Esophagus muscularis mucosa (tissue), 4 donors: ENCODE data around the gene MXRA7. TPM values are rescaled to one million over a fixed set of nuclear protein-coding genes. Genes with fewer than 3 reads are reported as not detected.

Source experiments
- DNase-seq: peaks from one replicate; pipeline ENCODE4 v3.0.0-alpha.2; 2017; ENCODE audit errors: extremely low spot score
- H3K27ac ChIP-seq, 4 donors: fragments of 200-600 bp; sonication (generic); replicated peaks in 1 of 4; 1 replicate in 3 of 4; 2 replicates in 1 of 4; pipeline ENCODE4 v1.5.1; 2016 to 2019; ENCODE audit warnings: mild to moderate bottlenecking in 1 of 4
- H3K27me3 ChIP-seq, 4 donors: fragments of 200-600 bp; sonication (generic); one replicate each; pipeline versions ENCODE4 v1.5.1 to v1.6.0; 2016 to 2019
- H3K36me3 ChIP-seq, 4 donors: fragments of 200-600 bp; sonication (generic); one replicate each; pipeline ENCODE4 v1.5.1; 2016 to 2019
- H3K4me1 ChIP-seq, 4 donors: fragments of 200-600 bp; sonication (generic); one replicate each; pipeline ENCODE4 v1.5.1; 2016 to 2019
- H3K4me3 ChIP-seq, 4 donors: fragments of 200-600 bp; sonication (generic); 1 replicate in 2 of 4; 2 replicates in 2 of 4; pipeline ENCODE4 v1.5.1; 2016 to 2019; ENCODE audit warnings: mild to moderate bottlenecking in 4 of 4, moderate library complexity in 1 of 4
- H3K9me3 ChIP-seq, 4 donors: fragments of 200-600 bp; sonication (generic); 1 replicate in 3 of 4; 2 replicates in 1 of 4; pipeline ENCODE4 v1.5.1; 2016 to 2019
- CTCF ChIP-seq, 3 experiments: fragments of 200-600 bp in 2 of 3; fragments of 450-650 bp in 1 of 3; sonication (generic) in 2 of 3; IDR thresholded peaks; one replicate each; pipeline ENCODE4 v1.5.1; 2017 to 2019; ENCODE audit warnings: antibody characterized with exemption in 3 of 3, mild to moderate bottlenecking in 2 of 3, moderate library complexity in 1 of 3
- EP300 ChIP-seq: sonication (generic); formaldehyde crosslinking; IDR thresholded peaks from one replicate; pipeline ENCODE4 v1.6.1; 2017; ENCODE audit warnings: antibody characterized with exemption
- POLR2A ChIP-seq: fragments of 450-650 bp; IDR thresholded peaks from one replicate; pipeline ENCODE4 v1.6.1; 2017; ENCODE audit warnings: antibody characterized with exemption, moderate library complexity, mild to moderate bottlenecking, low read depth
- POLR2AphosphoS5 ChIP-seq, 2 donors: sonication (generic); formaldehyde crosslinking; IDR thresholded peaks; one replicate each; pipeline ENCODE4 v1.6.1; 2017; ENCODE audit warnings: antibody characterized with exemption in 2 of 2
- WGBS: methylation state at CpG from one replicate; pipeline ENCODE4 v1.1.5; 2018; 5-methylcytosine and 5-hydroxymethylcytosine counted together
- intact Hi-C: fragments of 100-400 bp; cut with DNase I; formaldehyde crosslinking; loops from one replicate; pipeline ENCODE4 v1.15.1; 2023
- total RNA-seq, 4 donors: library from RNA; depleted of rRNA; stranded (reverse); fragments of >200 nt; gene quantifications; one replicate each; pipeline versions ENCODE4 v1.1.0 to v1.2.1, GENCODE V29; 2016

The MXRA7 gene
- total RNA-seq, 4 donors from 2014 or later: 405 to 422 (median 411) TPM

DNA sequence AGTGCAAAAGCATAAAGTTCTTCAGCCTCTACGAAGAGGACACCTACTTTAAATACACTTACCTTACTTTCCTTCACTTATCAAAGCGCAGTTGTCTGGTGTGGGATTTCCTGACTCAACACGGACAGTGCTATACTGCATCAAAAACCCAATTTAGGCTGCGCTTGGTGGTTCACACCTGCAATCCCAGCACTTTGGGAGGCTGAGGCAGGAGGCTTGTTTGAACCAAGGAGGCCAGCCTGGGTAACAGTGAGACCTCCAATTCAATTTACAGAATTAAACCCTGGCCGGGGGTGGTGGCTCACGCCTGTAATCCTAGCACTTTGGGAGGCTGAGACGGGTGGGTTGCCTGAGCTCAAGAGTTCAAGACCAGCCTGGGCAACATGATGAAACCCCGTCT lies 11.5 kb upstream of the MXRA7 start:
- TF ChIP-seq CTCF (IDR thresholded peaks at IDR 0.05): no peak
- TF ChIP-seq EP300: no peak
- TF ChIP-seq POLR2AphosphoS5 (IDR thresholded peaks at IDR 0.05): no peak
- no peak for TF ChIP-seq POLR2A
- intact Hi-C loops: no loop called here
- no peak for DNase-seq
- 90% methylated on average over 8 of the region's 8 CpGs for WGBS
- peaks cover 68 to 77% (median 76%) of the 10 kb centered on the region in 4 donors for H3K36me3 ChIP-seq
- H3K27ac ChIP-seq: peak overlapping the region in 1 of 4 donors; percentile 6
- H3K27me3 ChIP-seq: no peaks in the 10 kb centered on the region
- H3K4me1 ChIP-seq: peaks cover 50 to 56% (median 54%) of the 10 kb centered on the region in 4 donors
- no peak overlapping the region for H3K4me3 ChIP-seq
- H3K9me3 ChIP-seq: no peaks in the 10 kb centered on the region

GRCh38 chr17:76721463-76721862 lies 10.7 kb upstream of the MXRA7 start:
- TF ChIP-seq POLR2AphosphoS5 (IDR thresholded peaks at IDR 0.05) (no peak), EP300 (no peak), POLR2A (no peak), CTCF (IDR thresholded peaks at IDR 0.05) (no peak)
- H3K27me3 ChIP-seq: no peaks in the 10 kb centered on the region
- 84% methylated on average over 10 of the region's 10 CpGs for WGBS
- peaks cover 56 to 61% (median 60%) of the 10 kb centered on the region in 4 donors for H3K4me1 ChIP-seq
- peaks cover 74 to 85% (median 84%) of the 10 kb centered on the region in 4 donors for H3K36me3 ChIP-seq
- peak overlapping the region in 2 of 4 donors; percentile 19 to 30 for H3K27ac ChIP-seq
- no peaks in the 10 kb centered on the region for H3K9me3 ChIP-seq
- no peak overlapping the region for H3K4me3 ChIP-seq
- no peak for DNase-seq
- intact Hi-C loops: no loop called here

- no peak overlapping the region for H3K4me3 ChIP-seq
- no peak for DNase-seq
- H3K4me1 ChIP-seq: peaks cover 61 to 66% (median 65%) of the 10 kb centered on the region in 4 donors
- TF ChIP-seq EP300 (no peak), POLR2AphosphoS5 (IDR thresholded peaks at IDR 0.05) (no peak), CTCF (IDR thresholded peaks at IDR 0.05) (no peak), POLR2A (no peak)
- 87% methylated on average over 6 of the region's 9 CpGs for WGBS
- peak overlapping the region in 2 of 4 donors; percentile 19 to 30 for H3K27ac ChIP-seq
- peaks cover 79 to 90% (median 89%) of the 10 kb centered on the region in 4 donors for H3K36me3 ChIP-seq
- intact Hi-C loops: no loop called here
- H3K9me3 ChIP-seq: no peaks in the 10 kb centered on the region
- H3K27me3 ChIP-seq: no peaks in the 10 kb centered on the region
These were observed 10.2 kb upstream of the MXRA7 start for GRCh38 chr17:76720941-76721340.

GRCh38 chr17:76720211-76720610 lies 9.4 kb upstream of the MXRA7 start:
- DNase-seq: no peak
- Histone ChIP-seq H3K27me3 (no peaks in the 10 kb centered on the region), H3K9me3 (no peaks in the 10 kb centered on the region), H3K4me3 (no peak overlapping the region), H3K27ac (no peak overlapping the region), H3K4me1 (peaks cover 65 to 68% (median 68%) of the 10 kb centered on the region in 4 donors), H3K36me3 (peaks cover 85 to 98% (median 97%) of the 10 kb centered on the region in 4 donors)
- TF ChIP-seq POLR2A (no peak), EP300 (no peak), POLR2AphosphoS5 (IDR thresholded peaks at IDR 0.05) (no peak), CTCF (IDR thresholded peaks at IDR 0.05) (no peak)
- 80% methylated on average over 9 of the region's 9 CpGs for WGBS
- intact Hi-C loops: no loop called here

GRCh38 chr17:76718516-76718915 lies 7.8 kb upstream of the MXRA7 start:
- H3K9me3 ChIP-seq: no peaks in the 10 kb centered on the region
- H3K27me3 ChIP-seq: no peaks in the 10 kb centered on the region
- H3K4me1 ChIP-seq: peaks cover 58 to 68% (median 62%) of the 10 kb centered on the region in 4 donors
- peaks cover 78 to 95% (median 95%) of the 10 kb centered on the region in 4 donors for H3K36me3 ChIP-seq
- intact Hi-C loops: loop anchor here (5.0 to 10.0 kb wide), 2 partner anchors 36 to 164 kb away; no protein-coding TSS in a partner anchor
- TF ChIP-seq POLR2A: no peak
- TF ChIP-seq POLR2AphosphoS5 (IDR thresholded peaks at IDR 0.05): no peak
- TF ChIP-seq CTCF (IDR thresholded peaks at IDR 0.05): no peak
- TF ChIP-seq EP300: no peak
- DNase-seq: no peak
- no peak overlapping the region for H3K4me3 ChIP-seq
- no peak overlapping the region for H3K27ac ChIP-seq
- WGBS: 80% methylated on average over 16 of the region's 16 CpGs
